ENCODE results near the gene TBC1D24.
"Not testable (repeated sequence)": the region's sequence is repeated elsewhere in the genome, so short reads cannot be mapped to it uniquely, and the experiment has no call there.

The TBC1D24 gene

DNA sequence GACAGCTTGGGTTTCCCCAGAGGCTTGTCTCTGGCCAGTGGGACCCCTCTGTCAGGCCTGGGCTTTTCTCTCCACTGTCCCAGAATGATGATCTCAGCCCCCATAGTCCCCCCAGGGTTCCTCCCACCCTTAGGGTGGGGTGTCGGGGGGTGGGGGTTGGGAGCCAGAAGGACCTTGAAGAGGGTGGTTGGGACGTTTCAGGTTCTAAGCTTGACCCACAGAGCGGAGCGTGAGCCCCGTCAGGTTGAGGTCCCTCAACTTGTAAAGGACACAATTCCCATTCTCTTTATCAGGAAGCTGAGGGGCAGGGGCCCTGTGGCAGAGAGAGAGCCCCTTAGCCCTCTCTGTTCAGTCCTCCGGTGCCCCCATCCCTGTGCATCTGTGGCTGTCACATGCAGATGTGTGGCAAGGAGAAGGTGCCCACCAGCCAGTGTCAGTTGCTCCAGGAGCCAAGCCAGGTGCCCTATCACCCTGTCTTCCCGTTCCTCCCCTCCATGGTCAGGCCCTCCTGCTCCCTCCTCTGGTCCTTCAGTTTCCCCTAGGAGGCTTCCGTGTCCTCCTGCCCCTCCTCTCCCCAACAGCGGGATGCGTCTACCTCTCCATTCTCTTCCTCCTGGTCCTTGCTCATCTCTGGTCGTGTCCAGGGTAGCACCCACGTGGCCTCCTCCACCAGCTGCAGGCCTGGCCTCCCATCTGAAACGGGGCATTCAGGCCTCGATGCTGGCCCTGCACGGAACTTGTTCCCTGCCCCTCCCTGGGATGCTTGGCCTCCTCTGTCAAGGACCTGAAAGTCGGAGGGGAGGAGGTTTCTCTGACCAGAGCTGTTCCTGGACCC lies 5.3 kb upstream of the TBC1D24 start:
- DNase-seq: no peak

DNA sequence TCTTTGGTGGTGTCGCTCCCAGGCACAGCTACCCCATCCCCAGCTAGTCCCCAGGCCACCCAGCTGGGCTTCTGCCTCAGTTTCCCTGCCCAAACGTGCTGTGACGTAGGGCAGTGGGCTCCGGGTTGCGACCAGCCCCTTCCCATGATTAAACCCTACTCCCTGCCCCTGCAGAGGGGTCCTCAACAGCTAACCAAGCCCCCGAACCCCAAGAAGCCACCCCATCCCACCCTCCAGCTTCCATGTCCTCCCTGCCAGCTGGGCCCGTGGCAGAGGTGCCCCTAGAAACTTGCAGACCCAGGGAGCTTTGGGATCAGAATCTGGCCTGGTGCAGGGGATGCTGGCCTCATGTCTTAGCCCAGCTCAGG lies 4.7 kb upstream of the TBC1D24 start:
- DNase-seq: no peak

DNA sequence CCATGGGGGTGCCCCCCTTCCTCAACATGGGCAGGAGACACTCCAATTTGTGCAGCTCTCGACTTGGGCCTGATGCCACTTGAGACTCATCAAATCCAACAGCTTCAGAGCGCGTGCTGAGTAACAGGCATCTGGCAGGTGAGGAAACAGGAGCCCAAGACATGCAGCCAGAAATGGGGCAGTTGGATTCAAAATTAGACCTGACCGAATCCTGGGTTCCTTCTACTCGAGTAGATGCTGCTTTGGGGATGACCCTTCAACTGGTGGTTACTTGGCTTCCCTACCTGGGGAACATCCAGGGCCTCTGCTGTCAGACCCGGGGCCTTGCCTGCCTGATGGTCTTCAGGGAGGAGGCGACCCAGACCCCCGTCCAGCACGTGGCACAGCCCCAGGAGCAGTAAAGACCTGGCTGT lies 4.3 kb upstream of the TBC1D24 start:
- no peak for DNase-seq

DNA sequence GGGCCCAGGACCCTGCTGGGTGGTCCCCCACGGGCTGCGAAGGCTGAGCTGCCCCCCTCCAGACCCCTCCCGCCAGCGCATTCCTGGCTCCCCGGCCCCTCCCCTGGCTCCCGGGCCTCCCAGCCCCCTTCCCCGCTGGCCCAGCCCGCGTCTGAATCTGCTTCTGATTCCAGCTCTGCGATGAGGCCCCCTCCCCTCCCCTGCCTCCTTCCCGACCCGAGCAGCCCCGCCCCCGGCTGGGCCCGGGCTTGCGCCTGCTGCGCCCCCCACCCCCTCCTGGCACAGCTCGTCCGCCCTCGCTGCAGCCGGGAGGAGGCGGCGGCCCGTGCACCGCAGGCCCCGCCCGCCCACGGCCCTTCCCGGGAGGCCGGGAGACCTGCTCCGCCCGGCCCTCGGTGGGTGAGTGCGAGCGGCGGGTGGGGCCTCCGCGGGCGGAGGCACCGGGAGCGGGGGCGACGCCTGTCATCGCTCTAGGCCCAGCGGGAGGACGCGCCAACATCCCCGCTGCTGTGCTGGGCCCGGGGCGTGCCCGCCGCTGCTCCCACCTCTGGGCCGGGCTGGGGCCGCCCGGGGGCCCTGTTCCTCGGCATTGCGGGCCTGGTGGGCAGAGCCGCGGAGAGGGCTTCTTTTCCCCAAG lies 3.8 kb upstream of the TBC1D24 start, which contains the start of gene NTN3:
Gene NTN3, plus strand, starts transcription at position 282 of the 637 bp plus-strand sequence. CDS start 405 bp downstream, outside the sequence.
- DNase-seq: peak; percentile 88

DNA sequence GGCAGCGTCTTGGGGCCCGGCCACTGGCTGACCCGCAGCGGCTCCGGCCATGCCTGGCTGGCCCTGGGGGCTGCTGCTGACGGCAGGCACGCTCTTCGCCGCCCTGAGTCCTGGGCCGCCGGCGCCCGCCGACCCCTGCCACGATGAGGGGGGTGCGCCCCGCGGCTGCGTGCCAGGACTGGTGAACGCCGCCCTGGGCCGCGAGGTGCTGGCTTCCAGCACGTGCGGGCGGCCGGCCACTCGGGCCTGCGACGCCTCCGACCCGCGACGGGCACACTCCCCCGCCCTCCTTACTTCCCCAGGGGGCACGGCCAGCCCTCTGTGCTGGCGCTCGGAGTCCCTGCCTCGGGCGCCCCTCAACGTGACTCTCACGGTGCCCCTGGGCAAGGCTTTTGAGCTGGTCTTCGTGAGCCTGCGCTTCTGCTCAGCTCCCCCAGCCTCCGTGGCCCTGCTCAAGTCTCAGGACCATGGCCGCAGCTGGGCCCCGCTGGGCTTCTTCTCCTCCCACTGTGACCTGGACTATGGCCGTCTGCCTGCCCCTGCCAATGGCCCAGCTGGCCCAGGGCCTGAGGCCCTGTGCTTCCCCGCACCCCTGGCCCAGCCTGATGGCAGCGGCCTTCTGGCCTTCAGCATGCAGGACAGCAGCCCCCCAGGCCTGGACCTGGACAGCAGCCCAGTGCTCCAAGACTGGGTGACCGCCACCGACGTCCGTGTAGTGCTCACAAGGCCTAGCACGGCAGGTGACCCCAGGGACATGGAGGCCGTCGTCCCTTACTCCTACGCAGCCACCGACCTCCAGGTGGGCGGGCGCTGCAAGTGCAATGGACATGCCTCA lies 3.1 kb upstream of the TBC1D24 start:
- no peak for DNase-seq

DNA sequence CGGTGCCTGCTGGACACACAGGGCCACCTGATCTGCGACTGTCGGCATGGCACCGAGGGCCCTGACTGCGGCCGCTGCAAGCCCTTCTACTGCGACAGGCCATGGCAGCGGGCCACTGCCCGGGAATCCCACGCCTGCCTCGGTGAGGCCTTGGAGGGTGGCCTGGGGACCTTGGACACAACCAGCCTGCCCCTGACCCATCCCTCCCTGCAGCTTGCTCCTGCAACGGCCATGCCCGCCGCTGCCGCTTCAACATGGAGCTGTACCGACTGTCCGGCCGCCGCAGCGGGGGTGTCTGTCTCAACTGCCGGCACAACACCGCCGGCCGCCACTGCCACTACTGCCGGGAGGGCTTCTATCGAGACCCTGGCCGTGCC lies 2.5 kb upstream of the TBC1D24 start:
- DNase-seq: no peak

DNA sequence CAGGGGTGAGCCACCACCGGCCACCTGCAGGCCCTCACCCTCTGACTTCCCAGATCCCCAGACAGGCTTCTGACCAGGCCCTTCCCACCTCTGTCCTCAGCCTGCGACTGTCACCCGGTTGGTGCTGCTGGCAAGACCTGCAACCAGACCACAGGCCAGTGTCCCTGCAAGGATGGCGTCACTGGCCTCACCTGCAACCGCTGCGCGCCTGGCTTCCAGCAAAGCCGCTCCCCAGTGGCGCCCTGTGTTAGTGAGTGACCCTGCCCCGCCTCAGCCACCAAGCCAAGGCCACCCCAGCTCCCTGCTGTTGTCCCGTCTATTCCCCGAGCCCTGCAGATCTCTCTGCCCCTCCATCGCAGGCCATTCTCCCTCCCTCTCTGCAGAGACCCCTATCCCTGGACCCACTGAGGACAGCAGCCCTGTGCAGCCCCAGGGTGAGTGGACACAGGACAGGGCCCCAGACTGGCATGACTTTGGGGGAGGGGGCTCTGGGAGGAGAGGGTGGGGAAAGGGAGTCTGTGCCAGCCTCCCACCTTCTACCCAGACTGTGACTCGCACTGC lies 2.0 kb upstream of the TBC1D24 start:
- DNase-seq: no peak

DNA sequence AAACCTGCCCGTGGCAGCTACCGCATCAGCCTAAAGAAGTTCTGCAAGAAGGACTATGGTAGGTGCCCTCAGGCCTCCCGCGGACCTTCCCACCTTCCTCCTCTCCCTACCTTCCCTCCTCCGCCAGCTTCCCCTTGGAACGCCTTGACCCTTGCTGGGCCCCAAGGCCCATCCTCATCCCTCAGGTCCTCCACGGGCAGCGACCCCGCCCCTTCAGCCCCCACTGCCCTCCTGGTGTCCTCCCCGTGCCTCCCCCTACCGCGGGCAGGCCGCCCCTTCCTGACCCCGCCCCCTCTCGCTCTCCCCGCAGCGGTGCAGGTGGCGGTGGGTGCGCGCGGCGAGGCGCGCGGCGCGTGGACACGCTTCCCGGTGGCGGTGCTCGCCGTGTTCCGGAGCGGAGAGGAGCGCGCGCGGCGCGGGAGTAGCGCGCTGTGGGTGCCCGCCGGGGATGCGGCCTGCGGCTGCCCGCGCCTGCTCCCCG lies 1.4 kb upstream of the TBC1D24 start:
- DNase-seq: no peak

DNA sequence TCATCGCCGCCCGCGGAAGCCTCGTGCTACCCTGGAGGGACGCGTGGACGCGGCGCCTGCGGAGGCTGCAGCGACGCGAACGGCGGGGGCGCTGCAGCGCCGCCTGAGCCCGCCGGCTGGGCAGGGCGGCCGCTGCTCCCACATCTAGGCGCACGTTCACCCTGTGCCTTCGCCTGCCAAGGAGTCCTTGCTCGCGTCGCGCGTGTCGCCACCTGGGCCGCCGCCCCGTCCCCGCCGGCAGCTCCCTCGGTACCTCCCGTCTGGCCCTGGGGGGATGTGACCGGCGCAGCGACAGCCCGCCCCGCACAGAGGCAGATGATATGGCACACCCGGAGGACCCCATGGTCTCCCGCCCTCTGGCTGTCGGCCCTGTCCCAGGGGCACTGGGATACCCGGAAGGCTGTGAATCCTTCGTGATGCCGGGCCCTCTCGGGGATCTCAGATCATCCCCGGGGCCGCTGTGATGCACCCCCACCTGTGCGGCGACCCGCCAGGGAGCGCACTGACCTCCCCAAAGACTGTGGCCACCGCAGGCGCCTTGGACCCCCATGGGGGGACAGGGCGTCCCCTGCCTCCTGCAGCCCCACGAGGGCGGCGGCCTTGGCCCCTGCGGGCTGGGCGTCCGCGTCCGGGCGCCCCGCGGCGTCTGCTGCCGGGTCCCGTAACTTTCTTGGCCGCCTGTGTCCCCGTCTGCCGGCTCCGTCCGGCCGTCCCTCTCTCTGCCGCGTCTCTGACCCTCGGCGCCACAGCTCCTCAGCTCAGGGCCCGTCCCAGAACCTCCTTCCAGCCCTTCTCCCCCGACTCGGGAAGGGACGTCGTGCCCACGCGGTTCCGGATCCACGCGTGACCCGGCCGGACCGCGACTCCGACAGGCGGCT lies 689 bp upstream of the TBC1D24 start:
- DNase-seq: peak; percentile 66

DNA sequence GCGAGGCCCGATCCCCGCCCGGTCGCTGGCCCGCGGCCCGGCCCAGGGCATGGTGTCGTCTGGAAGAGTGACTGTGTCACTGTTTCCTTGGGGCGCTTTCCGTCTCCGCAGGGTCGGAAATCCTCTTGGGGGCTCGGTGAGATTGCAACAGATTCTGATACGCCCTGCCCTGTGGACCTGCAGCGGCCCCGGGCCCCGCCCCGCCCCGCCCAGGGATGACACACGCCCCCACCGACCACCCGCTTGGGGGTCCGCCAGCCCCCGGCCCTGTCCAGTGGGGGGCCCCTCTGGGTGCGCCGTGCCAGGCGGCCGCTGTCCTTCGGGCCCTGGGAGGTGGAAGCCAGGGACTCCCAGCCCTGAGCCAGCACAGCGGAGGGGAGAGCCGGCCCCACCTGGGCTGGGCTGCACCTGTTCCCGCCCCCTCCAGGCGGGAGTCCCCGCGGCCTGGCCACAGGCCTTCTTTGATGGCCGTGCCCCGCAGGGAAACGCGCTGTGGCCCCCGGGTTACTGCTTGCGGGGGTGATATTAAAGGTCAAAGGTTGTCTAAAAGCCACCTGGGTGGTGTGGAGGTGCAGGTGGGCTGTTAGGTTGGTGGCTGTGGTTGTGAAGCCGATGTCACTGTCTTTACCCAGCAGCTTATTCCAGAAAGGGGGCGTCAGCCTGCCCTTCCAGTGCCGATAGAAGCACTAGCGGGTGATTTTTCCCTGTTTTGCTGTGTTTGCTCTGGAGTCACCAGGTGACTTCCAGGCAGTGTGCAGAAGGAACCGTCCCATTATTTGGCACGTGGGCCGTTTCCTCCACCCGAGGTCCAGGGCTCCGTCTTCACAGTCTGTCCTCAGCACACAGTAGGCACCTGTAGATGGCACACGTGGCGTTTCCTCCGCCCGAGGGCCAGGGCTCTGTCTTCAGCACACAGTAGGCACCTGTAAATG lies 752 bp downstream of the TBC1D24 start:
- DNase-seq: no peak

DNA sequence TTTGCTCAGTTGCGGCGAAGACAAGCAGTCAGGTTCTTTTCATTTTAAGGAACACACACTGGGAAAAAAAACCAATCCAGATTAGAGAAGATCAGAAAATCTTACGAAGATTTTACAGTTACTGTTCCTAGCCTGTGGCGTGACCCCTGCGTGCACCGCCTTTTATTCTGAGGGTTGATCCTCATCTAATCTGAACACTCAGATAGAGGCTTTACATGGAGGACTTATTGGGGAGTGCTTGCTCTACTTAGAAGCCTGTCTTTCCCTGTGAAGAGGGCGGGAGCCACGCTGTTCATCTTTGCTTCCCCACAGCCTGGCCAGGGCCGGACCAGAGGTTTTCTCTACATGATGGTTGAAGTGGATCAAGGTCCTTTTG lies 1.4 kb downstream of the TBC1D24 start:
- no peak for DNase-seq

DNA sequence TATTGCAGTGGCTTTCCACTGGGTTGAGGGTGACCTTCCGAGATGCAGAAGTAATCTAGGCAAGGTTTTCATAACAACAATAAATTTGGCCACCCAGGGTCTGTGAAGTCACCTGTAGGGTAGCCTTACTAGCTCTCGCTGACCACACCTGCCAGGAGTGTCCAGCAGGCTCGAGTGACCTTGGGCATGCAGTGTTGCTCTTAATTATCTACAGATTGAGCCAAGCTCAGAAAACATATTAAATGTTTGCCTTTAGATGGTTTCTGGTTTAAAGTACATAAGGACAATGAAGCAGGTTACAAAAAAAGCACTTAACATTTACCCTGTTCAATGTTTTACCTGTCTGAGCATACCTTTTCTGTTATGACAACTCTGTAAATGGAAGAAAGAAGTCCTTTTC lies 1.8 kb downstream of the TBC1D24 start:
- no peak for DNase-seq

DNA sequence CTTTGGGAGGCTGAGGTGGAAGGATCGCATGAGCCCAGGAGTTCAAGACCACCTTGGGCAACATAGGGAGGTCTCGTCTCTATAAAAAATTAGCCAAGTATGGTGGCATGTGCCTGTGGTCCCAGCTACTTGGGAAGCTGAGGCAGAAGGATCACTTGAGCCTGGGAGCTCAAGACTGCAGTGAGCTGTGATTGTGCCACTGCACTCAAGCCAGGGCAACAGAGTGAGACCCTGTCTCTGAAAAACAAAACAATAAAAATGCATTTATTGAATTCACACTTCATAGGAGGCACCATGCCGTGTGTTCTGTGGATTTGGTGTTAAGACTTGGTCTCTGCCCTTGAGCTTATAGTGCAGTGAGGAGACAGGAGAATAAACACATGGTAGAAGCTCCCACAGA lies 2.4 kb downstream of the TBC1D24 start:
- no peak for DNase-seq

DNA sequence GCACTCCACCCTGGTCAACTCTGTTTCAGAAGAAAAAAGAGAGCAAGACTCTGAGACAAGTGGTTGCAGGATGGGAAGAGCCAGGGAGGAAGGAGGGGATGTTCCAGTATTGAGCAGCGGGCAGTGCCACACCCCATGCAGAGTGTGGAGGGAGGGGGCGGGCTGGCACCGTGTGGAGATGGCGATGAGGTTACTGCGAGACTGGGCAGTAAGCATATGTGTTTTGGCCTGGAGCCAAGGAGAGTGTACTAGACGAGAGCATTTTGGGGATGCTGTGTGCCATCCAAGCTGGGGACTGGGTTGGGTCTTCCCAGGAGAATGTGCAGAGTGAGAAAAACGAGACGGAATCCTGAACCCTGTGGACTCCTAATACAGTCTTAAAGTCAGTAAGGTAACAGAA lies 3.4 kb downstream of the TBC1D24 start:
- DNase-seq: no peak

DNA sequence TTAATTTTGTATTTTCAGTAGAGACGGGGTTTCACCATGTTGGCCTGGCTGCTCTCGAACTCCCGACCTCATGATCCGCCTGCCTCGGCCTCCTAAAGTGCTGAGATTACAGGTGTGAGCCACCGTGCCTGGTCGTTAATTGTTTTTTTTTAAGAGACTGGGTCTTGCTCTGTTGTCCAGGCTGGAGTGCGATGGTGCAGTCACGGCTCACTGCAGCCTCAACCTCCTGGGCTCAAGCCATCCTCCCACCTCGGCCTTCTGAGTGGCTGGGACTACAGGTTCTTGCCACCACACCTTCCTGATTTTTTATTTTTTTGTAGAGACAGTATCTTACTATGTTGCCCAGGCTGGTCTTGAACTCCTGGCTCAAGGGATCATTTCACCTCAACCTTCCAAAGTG lies 5.1 kb downstream of the TBC1D24 start:
- DNase-seq: not testable (repeated sequence)

DNA sequence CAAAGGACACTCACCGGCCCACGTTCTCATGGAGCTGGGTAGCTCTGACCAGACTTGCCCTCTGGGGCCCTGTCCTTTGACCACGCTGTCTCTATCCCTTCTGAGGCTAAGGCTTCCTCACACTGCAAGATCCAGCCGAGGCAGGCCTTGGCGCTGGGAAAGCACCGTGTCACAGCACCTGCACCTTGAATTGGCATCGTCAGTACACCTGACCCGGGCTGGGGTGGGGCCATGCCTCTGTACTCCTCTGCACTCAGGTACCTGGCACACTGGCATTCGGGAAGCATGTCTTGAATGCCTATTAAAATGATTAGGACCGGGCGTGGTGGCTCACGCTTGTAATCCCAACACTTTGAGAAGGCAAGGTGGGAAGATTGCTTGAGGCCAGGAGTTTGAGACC lies 6.0 kb downstream of the TBC1D24 start:
- DNase-seq: no peak

DNA sequence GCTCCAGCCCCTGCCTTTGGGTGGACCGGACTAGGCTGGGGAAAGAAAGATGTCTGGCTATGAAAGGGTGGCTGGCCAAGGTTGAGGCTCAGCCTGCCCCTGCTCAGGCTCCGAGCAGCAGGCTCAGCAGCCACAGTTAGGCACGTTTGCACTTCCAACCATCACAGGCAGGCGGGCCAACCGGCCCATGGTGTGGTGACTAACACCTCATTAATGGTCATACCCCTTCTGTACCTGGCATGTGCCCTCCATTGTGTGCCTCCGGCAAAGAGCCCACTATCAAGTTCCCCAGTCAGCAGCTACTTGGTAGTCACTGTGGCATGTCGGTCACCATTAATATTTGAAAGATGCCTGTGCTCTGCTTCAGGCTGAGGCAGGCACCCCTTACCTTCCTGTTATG lies 6.7 kb downstream of the TBC1D24 start:
- DNase-seq: no peak

DNA sequence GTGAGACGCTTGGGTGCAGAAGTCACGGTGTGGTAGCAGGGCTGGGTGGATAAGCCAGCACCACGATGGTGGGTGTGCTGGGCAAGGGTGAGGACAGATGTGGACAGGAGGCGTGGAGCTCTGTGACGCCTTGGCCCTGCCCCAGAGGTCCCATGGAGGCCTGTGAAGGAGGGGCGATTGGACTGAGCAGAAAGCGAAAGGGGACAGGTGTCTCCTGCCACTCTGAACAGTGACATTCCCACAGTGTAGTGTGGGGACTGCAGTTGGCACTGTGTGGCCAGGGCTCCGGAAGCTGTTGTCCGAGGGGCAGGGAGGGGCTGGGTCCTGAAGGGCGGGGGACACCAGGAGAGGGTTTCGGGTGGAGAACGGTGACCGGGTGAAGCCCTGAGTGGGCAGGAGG lies 7.3 kb downstream of the TBC1D24 start:
- no peak for DNase-seq

DNA sequence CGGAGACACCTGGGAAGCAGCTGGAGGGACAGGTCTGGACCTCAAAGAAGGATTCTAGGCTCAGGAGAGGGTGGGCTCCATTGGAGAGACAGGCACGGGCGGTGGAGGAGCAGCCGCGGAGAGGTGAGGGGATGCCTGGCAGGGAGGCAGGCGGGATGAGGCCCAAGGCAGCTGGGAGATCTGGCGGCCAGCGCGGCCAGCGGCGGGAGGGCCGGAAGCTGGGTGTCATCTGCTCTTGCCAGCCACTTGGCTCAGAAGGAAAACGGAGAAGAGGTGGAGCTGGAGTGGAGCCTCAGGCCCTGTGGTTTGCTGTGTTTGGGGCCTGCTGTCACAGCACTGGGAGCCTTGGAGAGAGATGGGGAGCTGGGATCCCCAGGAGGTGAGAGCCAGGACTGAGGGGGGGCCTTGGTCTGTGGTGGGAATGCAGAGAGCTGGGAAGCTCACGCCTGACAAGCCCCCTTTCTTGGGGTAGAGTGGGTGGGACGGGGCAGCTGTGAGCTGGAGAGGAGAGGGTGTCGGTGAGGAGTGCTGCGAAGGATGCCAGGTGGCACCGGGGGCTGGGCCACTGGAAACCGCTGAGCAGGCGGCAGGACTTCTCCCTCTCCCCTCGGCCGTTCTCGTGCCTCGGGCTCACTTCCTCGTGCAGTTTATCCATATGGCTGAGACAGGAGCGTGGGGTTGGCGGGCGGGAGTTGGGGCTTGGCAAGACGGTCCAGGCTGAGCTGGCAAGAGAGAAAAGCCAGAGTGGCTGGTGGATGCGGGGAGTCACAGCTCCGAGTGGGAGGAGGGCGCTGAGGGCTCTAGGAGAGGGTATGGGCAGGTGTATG lies 8.0 kb downstream of the TBC1D24 start:
- peak; percentile 81 for DNase-seq
